ENCODE results near the gene PAX6. TPM values are rescaled to one million over a fixed set of nuclear protein-coding genes. Genes with fewer than 3 reads are reported as not detected.
"Not testable (repeated sequence)": the region's sequence is repeated elsewhere in the genome, so short reads cannot be mapped to it uniquely, and the experiment has no call there.

Gene PAX6
- total RNA-seq, 1 experiment from 2014 or later: 9.3 TPM

DNA sequence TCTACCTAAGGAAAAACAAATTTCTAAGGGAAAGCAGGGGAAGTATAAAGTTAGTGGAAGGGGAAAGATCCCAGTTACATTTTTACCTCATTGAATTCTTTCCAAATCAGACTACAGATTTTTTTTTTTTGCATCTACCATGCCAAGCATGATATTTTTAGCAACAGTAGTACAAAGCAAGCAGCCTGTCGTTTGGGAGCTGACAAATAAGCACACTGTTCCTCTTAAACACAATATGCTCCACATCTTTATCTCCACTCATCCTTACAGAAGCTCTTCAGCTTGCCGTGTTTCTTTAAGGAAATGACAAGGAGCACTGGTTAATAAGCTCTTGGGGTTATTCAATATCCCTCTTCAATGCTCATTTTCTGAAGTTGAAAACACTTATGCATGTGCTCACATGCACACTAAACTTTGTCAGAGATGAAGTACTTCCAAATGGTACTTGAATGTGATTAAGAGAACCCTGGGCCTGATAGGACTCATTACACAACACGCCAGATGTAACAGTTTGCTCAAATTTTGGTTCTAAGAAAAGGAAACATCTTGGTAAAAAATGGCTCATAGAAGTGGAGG is 53.8 kb downstream of the PAX6 start:
- no peak for DNase-seq
- Histone ChIP-seq H3K9me3 (replicated peaks) (no peaks in the 10 kb centered on the region), H3K27me3 (no peaks in the 10 kb centered on the region)

DNA sequence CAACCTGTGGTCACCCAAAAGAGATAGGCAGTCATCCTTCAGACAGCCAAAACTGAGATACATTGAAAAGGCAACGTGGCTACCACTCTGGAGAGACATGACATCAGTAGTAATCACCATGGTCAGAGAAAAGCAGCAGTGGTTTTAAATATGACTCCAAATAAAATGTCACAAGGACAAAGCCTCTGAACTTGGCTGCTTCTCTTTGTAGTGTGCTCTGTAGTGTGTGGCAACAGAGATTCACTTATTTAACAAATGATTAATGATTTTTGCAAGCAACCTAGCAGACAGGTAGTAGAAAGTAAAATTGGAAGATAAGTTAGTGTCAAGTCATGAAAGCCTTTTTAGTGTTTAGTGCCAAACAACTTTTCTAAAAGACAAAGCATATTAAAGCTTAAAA is 63.5 kb downstream of the PAX6 start:
- H3K4me3 ChIP-seq: no peak overlapping the region
- no peaks in the 10 kb centered on the region for H3K9me3 ChIP-seq (replicated peaks)
- H3K27me3 ChIP-seq: no peaks in the 10 kb centered on the region
- DNase-seq: no peak
- H3K27ac ChIP-seq: no peak overlapping the region
- no peaks in the 10 kb centered on the region for H3K4me1 ChIP-seq
- no peaks in the 10 kb centered on the region for H3K36me3 ChIP-seq

More for the DNA sequence above, 53.8 kb downstream of the PAX6 start:
- no peaks in the 10 kb centered on the region for H3K4me1 ChIP-seq
- no peak overlapping the region for H3K27ac ChIP-seq
- no peaks in the 10 kb centered on the region for H3K36me3 ChIP-seq
- no peak overlapping the region for H3K4me3 ChIP-seq

DNA sequence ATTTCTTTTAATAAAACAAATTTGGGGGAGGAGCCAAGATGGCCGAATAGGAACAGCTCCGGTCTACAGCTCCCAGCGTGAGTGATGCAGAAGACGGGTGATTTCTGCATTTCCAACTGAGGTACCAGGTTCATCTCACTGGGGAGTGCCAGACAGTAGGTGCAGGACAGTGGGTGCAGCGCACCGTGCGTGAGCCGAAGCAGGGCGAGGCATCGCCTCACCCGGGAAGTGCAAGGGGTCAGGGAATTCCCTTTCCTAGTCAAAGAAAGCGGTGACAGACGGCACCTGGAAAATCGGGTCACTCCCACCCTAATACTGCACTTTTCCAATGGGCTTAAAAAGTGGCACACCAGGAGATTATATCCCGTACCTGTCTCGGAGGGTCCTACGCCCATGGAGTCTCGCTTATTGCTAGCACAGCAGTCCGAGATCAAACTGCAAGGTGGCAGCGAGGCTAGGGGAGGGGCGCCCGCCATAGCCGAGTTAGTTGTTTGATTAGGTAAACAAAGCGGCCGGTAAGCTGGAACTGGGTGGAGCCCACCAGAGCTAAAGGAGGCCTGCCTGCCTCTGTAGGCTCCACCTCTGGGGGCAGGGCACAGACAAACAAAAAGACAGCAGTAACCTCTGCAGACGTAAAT is 70.3 kb downstream of the PAX6 start:
- not testable (repeated sequence) for H3K36me3 ChIP-seq

DNA sequence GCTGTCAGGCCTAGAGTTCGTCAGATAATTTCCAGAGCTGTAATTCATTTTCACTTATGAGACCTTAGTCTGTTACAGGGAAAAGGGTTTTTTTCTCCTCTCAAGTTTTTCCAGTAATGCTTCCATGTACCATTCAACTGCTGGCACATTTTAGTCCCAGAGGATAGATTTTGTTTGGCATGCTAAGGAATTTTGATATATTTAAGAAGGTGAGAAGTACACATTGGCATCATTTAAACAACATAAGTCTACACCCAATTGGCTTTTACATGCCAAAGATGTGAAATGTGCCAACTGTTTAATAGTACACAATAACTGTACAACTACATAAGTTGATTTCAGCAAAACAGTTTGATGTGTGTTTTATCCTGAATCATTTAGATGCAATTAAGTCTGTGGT is 71.0 kb downstream of the PAX6 start:
- H3K27ac ChIP-seq: no peak overlapping the region
- no peaks in the 10 kb centered on the region for H3K36me3 ChIP-seq
- H3K4me3 ChIP-seq: no peak overlapping the region
- no peak for DNase-seq
- H3K9me3 ChIP-seq (replicated peaks): no peaks in the 10 kb centered on the region
- H3K27me3 ChIP-seq: no peaks in the 10 kb centered on the region
- no peaks in the 10 kb centered on the region for H3K4me1 ChIP-seq

More for the DNA sequence above, 70.3 kb downstream of the PAX6 start:
- not testable (repeated sequence) for H3K4me1 ChIP-seq; H3K9me3 ChIP-seq (replicated peaks); H3K27ac ChIP-seq; DNase-seq; H3K4me3 ChIP-seq; H3K27me3 ChIP-seq
